ENCODE results near the gene TOP3A. TPM values are rescaled to one million over a fixed set of nuclear protein-coding genes. Genes with fewer than 3 reads are reported as not detected.

Gene TOP3A
- polyA plus RNA-seq, 1 donor = 60.6 TPM

- DNase-seq = no peak
Observed at GRCh38 chr17:18254888-18255649, 59.7 kb downstream of the TOP3A start.

DNA sequence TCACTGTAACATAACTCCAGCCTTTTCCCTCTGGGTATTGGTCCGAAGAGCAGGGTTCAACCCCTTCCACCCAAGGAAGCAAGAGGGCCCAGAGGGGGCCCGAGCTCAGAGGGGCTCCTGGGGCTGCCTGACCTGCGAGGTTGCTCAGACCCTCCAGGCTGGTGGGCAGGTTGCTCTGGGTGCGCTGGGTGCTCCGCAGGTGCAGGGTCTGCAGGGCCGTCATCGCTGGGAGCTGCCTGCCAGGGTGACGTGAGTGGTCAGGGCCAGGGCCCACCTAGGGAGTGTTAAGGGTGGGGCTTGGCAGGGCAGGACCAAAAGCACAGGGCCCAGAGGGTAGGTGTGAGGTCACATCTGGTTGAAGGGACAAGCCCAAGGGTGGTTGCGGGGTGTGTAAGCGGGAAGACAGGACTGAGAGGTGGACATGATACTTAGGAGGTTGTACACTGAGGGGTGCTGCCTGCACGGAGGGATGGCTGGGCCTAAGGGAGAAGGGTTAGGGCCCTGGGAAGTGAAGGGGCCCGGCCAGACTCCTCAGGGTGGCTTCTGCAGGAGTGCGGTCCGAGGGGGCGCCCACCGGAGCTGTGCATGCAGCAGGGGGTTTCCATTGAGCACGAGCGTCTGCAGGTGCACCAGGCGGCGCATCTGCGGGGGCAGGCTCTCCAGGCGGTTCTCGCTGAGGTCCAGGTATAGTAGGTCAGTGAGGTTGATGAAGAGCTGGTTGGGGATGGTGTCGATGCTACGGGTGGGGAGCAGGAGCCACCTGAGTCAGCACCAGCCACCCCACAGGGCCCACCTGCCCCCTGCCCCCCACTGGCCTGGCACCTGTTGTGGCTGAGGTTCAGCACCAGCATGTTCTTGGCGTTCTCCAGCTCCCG lies 60.6 kb downstream of the TOP3A start:
- no peak for DNase-seq

GRCh38 chr17:18253187-18253884 lies 61.5 kb downstream of the TOP3A start:
- no peak for DNase-seq

GRCh38 chr17:18252160-18252559 lies 62.6 kb downstream of the TOP3A start:
- no peak for DNase-seq

- DNase-seq = no peak
Observed at GRCh38 chr17:18251204-18251603, 63.6 kb downstream of the TOP3A start.

GRCh38 chr17:18250708-18251107 lies 64.1 kb downstream of the TOP3A start:
- DNase-seq = no peak

DNA sequence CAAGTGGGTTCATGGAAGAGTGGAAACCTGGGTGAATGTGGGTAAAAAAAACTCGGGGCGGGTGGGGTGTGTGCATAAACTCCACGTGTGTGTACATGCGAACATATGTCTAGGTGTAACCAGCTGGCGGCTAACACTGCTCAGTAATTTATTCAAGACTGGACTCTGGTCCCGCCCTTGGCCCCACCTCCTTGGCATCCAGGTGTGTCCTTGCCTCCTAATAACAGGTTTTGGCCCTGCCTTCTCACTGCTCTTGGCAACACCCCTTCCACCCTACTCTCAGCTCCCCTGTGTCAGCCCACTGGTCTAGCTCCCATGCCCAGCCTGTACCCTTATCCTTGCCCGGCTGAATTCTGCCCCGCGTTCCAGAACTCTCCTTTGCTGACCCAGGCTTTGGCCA lies 64.5 kb downstream of the TOP3A start:
- DNase-seq = no peak

DNA sequence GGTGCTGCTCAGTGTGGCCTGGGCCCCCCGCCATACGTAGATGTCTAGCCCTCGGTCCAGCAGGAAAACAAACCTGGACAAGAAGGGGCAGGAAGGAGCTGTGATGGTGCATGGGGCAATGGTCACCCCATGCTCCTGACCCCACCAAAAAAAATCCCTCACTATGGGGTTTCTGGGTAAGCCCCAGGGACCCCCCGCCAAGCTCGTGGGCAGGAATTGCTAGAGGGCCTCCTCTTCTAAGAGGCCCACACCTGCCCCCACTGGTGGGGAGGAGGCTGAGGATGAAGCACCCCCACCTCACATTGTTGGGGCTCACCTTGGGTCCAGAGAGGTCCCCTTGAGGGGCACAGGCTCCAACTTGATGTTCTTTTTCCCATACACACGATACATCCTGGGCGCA lies 66.0 kb downstream of the TOP3A start:
- no peak for DNase-seq

GRCh38 chr17:18248300-18248731 lies 66.5 kb downstream of the TOP3A start:
- DNase-seq = no peak

GRCh38 chr17:18247613-18248001 lies 67.2 kb downstream of the TOP3A start:
- no peak for DNase-seq

DNA sequence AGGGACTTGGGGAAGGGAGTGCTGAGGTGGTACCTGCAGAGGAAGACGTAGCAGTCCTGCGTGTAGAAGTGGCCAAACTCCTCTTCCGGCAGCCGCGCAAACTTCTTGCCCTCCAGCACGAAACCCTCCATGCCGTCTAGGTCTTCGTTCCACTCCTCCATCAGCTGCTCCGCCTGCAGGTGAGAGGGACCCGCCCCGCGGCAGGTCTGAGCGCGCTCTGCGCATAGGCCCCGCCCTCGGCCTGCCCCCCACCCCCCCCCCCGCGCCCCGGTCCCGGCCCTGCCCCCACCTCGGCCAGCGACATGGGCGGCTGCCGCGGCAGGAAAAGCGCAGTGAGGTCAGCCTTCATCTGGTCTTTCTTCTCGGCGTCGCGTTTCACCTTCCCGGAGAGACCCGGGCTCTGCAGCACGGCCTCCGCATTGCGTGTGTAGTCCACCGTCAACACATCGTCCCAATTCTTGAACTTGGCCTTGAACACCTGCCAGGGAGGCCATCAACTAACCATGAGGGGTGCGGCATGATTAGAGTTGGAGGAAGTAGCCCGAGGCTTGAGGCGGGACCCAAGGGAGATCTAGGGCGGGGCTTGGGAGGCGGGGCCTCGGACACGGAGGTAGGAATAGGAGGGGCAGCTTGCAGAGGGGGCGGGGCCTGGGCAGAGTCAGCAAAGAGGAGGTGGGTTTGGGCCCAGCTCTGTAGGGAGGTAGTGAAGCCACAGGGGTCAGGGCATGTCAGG lies 67.7 kb downstream of the TOP3A start:
- no peak for DNase-seq

- DNase-seq = no peak
Observed at GRCh38 chr17:18246109-18246725, 68.6 kb downstream of the TOP3A start.

DNA sequence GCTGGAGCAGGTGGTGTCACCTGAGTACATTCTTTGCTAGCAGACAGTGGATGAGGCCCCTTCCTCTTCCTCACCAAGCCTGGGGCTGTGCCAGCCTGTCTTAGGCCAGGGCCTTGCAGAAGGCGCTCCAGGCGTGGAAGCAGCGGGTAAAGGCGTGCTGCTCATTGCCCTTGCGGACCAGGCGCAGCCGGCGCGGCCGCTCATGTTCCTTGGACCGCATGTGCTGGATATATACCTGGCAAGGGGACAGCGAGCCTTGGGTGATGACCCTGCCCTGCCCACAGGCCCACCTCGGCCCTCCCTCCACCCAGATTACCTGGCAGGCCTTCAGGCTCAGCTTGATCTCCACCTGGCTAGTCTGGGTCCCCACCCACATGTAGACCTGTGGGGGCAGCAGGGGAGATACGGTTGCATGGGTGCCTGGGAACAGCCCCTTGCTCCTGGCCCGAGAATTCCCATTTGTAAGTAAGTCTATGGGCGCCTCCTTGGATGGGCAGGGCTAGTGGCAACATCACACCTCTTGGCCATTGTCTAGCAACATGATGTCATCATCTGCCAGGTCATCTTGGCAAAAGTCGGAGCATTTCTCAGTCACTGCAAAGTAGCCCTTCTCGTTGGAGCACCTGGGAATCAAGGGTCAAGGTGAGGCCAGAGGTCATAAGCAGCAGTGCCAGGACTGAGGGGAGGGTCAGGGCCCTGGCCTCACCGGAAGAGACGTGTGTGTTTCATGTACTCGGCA lies 69.6 kb downstream of the TOP3A start:
- no peak for DNase-seq

GRCh38 chr17:18241229-18241871 lies 73.4 kb downstream of the TOP3A start:
- DNase-seq = no peak

DNA sequence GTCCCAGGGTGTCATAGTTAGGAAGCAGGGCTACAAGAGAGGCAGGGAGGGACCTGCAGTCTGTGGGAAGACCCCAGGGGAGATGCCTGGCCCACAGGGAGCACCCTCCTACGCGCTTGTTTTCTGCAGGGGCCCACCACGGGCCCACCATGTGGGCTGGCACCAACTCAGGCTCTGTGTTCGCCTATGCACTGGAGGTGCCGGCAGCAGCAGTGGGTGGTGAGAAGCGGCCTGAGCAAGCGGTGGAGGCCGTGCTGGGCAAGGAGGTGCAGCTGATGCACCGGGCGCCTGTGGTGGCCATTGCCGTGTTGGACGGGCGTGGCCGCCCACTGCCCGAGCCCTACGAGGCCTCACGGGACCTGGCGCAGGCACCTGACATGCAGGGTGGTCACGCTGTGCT lies 74.3 kb downstream of the TOP3A start:
- no peak for DNase-seq

- DNase-seq = no peak
Observed at GRCh38 chr17:18238299-18238698, 76.5 kb downstream of the TOP3A start.

- no peak for DNase-seq
Observed at GRCh38 chr17:18237461-18237860, 77.3 kb downstream of the TOP3A start.

DNA sequence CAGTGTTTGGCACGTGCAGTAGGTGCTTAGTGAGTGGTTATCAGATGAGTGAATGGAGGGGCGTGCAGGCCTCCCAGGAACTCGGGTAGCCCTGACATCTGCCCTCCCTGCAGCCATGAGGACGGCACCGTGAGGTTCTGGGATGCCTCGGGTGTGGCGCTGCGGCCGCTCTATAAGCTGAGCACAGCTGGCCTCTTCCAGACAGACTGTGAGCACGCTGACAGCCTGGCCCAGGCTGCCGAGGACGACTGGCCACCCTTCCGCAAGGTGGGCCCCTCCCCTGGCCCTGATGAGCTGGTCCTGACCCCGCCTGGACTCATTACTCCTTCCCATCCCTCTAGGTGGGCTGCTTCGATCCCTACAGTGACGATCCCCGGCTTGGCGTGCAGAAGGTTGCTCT lies 78.3 kb downstream of the TOP3A start:
- DNase-seq = no peak

DNA sequence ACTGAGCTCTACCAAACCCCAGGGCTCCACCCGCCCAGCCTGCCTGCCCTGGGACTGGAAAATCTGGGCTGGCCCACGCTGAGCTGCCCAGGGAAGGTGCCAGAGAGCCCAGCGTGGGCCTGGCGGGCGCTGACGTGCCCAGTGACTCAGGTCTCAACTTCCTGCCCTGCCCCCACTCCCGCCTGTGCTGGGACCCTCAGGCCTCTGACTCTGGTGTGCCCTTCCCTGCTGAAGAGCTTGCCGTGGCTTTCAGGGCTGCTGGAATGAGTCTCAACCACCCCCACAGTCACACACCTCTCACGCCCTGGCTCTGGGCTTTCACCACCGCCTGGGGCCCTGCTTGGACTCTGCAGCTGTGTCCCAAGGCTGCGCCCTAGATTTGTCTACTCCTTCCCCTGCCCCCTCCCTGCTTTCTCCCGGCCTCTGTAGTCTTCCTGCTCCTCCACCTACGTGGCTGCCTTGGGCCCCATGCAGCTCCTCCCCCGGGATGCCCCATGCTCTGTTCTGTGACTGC lies 79.0 kb downstream of the TOP3A start:
- DNase-seq = no peak

- DNase-seq = no peak
Observed at GRCh38 chr17:18234853-18235380, 79.9 kb downstream of the TOP3A start.

Data from left kidney (tissue), 2 donors.